Activated T-helper 2 cell treated with anti-CD3 and anti-CD28 coated beads, Interferon-gamma antibody, Interleukin-2, Interleukin-4, amounts not matched to agents 10 μg/mL and 5 μg/mL and 100 μg/mL, durations not matched to agents 14 hours and 24 hours and 36 hours (primary cell): Measurements from ENCODE around the gene SETBP1. TPM values are rescaled to one million over a fixed set of nuclear protein-coding genes. Genes with fewer than 3 reads are reported as not detected.

Experiments used
- DNase-seq: peaks from one replicate; pipeline ENCODE4 v3.0.0; 2021; ENCODE audit warnings: low spot score
- H3K27ac Mint-ChIP-seq: one replicate; pipeline ENCODE4 v1.8.0; 2021; ENCODE audit warnings: mixed read lengths
- H3K27me3 Mint-ChIP-seq: one replicate; pipeline ENCODE4 v1.8.0; 2021; ENCODE audit warnings: low read depth, mixed read lengths
- H3K36me3 Mint-ChIP-seq: one replicate; pipeline ENCODE4 v1.8.0; 2021; ENCODE audit warnings: low read depth, mixed read lengths
- H3K4me1 Mint-ChIP-seq: one replicate; pipeline ENCODE4 v1.8.0; 2021; ENCODE audit warnings: low read depth, mixed read lengths
- H3K4me3 Mint-ChIP-seq: one replicate; pipeline ENCODE4 v1.8.0; 2021; ENCODE audit warnings: low read depth, mild to moderate bottlenecking, moderate library complexity, mixed read lengths
- H3K9me3 Mint-ChIP-seq: one replicate; pipeline ENCODE4 v1.8.0; 2021; ENCODE audit warnings: mixed read lengths
- intact Hi-C: fragments of 100-400 bp; cut with micrococcal nuclease; formaldehyde crosslinking; loops from one replicate; pipeline ENCODE4 v1.15.1; 2023
- total RNA-seq: library from RNA; stranded (reverse); gene quantifications from 2 replicates; pipeline ENCODE4 v1.2.3, GENCODE V29; 2022

Gene SETBP1
- total RNA-seq, 1 donor from 2014 or later: 27.4 TPM

DNA sequence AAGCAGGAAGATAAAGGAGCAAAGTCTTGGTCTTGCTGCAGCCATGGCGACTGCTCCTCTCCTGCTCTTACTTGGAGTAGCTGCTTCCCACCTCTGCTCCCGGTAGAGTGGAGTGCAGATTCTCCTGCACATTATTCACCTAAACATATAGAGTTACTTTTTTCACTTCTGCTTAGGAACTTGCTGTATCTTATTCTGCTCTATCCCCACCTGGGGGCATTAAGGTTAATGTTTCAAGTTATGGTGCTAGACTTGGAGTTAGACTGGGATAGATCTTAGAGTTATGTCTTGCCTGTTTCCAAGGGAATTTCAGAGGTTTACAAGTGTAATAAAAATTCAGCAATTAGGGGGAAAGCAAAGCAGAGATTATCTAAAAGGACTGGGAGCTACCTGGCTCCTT is 144.2 kb downstream of the SETBP1 start:
- intact Hi-C loops: no loop called here
- no peak overlapping the region for H3K4me3 Mint-ChIP-seq
- H3K4me1 Mint-ChIP-seq: peaks cover 16% of the 10 kb centered on the region
- no peaks in the 10 kb centered on the region for H3K36me3 Mint-ChIP-seq
- DNase-seq: no peak
- H3K27ac Mint-ChIP-seq: no peak overlapping the region
- H3K27me3 Mint-ChIP-seq: peaks cover 12% of the 10 kb centered on the region
- no peaks in the 10 kb centered on the region for H3K9me3 Mint-ChIP-seq

GRCh38 chr18:44826418-44827259 is 146.0 kb downstream of the SETBP1 start:
- no peak overlapping the region for H3K27ac Mint-ChIP-seq
- H3K4me3 Mint-ChIP-seq: no peak overlapping the region
- H3K4me1 Mint-ChIP-seq: peaks cover 20% of the 10 kb centered on the region
- no peaks in the 10 kb centered on the region for H3K36me3 Mint-ChIP-seq
- H3K9me3 Mint-ChIP-seq: no peaks in the 10 kb centered on the region
- DNase-seq: no peak
- H3K27me3 Mint-ChIP-seq: peaks cover 12% of the 10 kb centered on the region
- intact Hi-C loops: no loop called here

DNA sequence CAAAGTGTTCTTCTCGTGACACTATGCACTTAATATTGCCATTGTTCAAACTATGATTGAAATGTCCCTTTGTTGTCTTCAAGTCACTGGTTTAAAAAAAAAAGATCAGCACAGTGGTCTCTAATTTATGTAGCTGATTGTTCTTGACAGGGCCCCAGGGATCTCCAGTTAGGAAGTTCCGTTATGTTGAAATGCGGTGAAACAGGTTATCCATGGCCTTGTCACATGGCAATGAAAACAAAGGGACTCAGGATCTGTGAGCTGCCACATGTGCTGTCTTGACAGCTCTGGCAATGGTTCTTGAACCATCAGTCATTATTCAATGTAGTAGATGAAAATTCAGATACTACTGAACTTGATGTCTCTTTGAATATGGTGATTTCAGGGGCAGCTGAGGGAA is 147.4 kb downstream of the SETBP1 start:
- no peak for DNase-seq
- peaks cover 17% of the 10 kb centered on the region for H3K4me1 Mint-ChIP-seq
- no peak overlapping the region for H3K4me3 Mint-ChIP-seq
- intact Hi-C loops: no loop called here
- no peaks in the 10 kb centered on the region for H3K36me3 Mint-ChIP-seq
- no peaks in the 10 kb centered on the region for H3K9me3 Mint-ChIP-seq
- H3K27ac Mint-ChIP-seq: no peak overlapping the region
- peaks cover 8% of the 10 kb centered on the region for H3K27me3 Mint-ChIP-seq

GRCh38 chr18:44830581-44830980 is 149.9 kb downstream of the SETBP1 start:
- Mint-ChIP-seq H3K27me3 (peaks cover 8% of the 10 kb centered on the region), H3K36me3 (no peaks in the 10 kb centered on the region), H3K27ac (no peak overlapping the region), H3K4me3 (no peak overlapping the region), H3K9me3 (no peaks in the 10 kb centered on the region), H3K4me1 (peaks cover 18% of the 10 kb centered on the region)
- no peak for DNase-seq
- intact Hi-C loops: no loop called here

GRCh38 chr18:44833786-44834185 is 153.1 kb downstream of the SETBP1 start:
- H3K4me3 Mint-ChIP-seq: no peak overlapping the region
- no peak for DNase-seq
- intact Hi-C loops: no loop called here
- H3K27me3 Mint-ChIP-seq: no peaks in the 10 kb centered on the region
- H3K4me1 Mint-ChIP-seq: peaks cover 27% of the 10 kb centered on the region
- no peaks in the 10 kb centered on the region for H3K36me3 Mint-ChIP-seq
- no peaks in the 10 kb centered on the region for H3K9me3 Mint-ChIP-seq
- no peak overlapping the region for H3K27ac Mint-ChIP-seq

DNA sequence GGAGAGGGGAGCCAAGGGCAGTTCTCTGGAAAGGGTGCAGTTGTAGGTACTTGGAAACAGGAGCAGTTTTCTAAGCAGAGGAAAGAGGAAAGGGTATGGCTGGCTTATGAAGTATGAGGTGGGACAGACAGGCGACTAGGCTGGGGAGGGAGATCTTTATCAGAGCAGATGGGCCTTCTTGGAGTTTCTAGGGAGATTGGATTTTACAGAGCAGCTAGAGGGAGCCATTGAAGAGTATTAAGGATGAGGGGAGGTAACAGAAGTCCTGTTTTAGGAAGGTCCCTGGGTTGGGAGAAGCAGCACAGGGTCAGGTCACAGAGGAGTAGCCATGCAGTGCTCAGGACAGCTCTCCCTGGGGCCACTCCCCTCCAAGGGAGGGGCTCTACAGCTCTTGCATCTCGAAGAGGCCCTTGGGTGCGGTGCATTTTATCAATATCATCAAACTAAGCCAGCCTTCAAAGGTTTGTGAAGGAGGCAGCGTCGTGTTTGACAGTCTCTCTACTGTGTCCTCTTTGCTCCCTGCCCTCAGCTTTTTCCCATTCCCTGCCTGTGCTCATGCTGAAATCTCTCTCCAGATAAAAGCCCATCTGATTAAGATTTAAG is 154.3 kb downstream of the SETBP1 start:
- peaks cover 37% of the 10 kb centered on the region for H3K4me1 Mint-ChIP-seq
- no peak overlapping the region for H3K4me3 Mint-ChIP-seq
- DNase-seq: no peak
- intact Hi-C loops: loop anchor here (5.0 kb wide), 1 partner anchor 153 kb away; the partner anchor contains the start of gene SETBP1
- H3K27me3 Mint-ChIP-seq: no peaks in the 10 kb centered on the region
- H3K27ac Mint-ChIP-seq: no peak overlapping the region
- no peaks in the 10 kb centered on the region for H3K9me3 Mint-ChIP-seq
- H3K36me3 Mint-ChIP-seq: no peaks in the 10 kb centered on the region

- H3K36me3 Mint-ChIP-seq: no peaks in the 10 kb centered on the region
- H3K4me1 Mint-ChIP-seq: peaks cover 37% of the 10 kb centered on the region
- no peak overlapping the region for H3K27ac Mint-ChIP-seq
- no peak for DNase-seq
- intact Hi-C loops: loop anchor here (5.0 kb wide), 1 partner anchor 153 kb away; the partner anchor contains the start of gene SETBP1
- no peak overlapping the region for H3K4me3 Mint-ChIP-seq
- H3K27me3 Mint-ChIP-seq: no peaks in the 10 kb centered on the region
- no peaks in the 10 kb centered on the region for H3K9me3 Mint-ChIP-seq
Observed at GRCh38 chr18:44835703-44836102, 155.0 kb downstream of the SETBP1 start.

DNA sequence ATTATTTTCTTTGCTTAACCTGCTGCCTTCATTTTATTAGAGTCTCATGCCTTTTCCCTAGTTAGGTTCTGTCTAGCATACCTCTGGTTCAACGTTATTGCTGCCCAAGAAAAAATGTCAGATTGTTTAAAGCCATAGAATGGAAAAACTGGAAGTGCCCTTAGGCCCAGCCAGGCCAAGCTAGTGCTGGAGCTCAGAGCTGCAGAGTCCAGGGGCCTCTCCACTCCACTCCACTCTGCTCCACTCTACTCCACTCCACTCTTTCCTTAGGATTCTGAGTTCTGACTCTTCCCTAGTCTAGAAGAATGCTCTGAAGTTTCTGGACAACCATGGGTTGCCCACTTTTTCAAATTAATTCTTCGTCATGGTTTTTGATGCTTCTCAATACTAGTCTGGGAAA is 155.6 kb downstream of the SETBP1 start:
- no peak overlapping the region for H3K4me3 Mint-ChIP-seq

DNA sequence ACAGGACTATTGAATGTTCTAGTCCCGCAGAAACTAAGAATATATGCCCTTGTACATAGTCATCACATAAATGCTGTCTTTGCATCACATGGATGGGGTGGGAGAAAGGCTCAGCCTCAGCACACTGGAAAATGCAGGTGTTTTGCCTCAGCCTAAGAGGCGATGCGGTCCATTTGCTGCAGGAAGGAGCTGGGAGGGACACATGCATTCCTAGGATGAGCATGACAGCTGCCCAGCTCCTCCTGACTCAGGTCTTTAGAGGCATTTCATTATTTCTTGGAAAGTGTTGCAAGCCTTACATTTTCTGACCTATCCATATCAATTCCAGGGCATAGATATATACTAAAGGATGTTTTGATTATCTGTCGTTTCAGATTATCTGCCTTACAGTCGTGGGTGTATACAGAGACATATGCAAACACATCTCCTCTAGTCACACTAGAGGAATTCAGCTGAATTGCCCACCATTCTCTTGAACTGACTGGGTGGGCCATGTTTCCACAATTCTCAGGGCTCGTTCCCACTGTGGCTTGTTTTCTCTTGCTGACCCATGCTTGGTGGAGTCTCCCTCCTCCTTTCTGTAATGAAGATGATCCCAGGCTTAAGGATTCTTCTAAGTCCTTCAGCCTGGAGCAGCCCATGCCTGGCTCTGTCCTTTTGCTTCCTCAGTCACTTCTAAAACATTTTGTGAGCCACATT is 156.9 kb downstream of the SETBP1 start:
- peaks cover 39% of the 10 kb centered on the region for H3K4me1 Mint-ChIP-seq
- H3K4me3 Mint-ChIP-seq: no peak overlapping the region
- DNase-seq: no peak
- peaks cover 3% of the 10 kb centered on the region for H3K9me3 Mint-ChIP-seq
- no peak overlapping the region for H3K27ac Mint-ChIP-seq
- H3K36me3 Mint-ChIP-seq: peaks cover 4% of the 10 kb centered on the region
- intact Hi-C loops: loop anchor here (2.0 to 5.0 kb wide), 2 partner anchors 19 to 155 kb away; partner anchors contain the start of gene SETBP1
- H3K27me3 Mint-ChIP-seq: no peaks in the 10 kb centered on the region

More for the DNA sequence above, 155.6 kb downstream of the SETBP1 start:
- no peaks in the 10 kb centered on the region for H3K36me3 Mint-ChIP-seq
- intact Hi-C loops: loop anchor here (5.0 kb wide), 1 partner anchor 154 kb away; the partner anchor contains the start of gene SETBP1
- no peaks in the 10 kb centered on the region for H3K9me3 Mint-ChIP-seq
- H3K27me3 Mint-ChIP-seq: no peaks in the 10 kb centered on the region
- DNase-seq: no peak
- peaks cover 35% of the 10 kb centered on the region for H3K4me1 Mint-ChIP-seq
- H3K27ac Mint-ChIP-seq: no peak overlapping the region

GRCh38 chr18:44838971-44839666 is 158.4 kb downstream of the SETBP1 start:
- H3K9me3 Mint-ChIP-seq: peaks cover 3% of the 10 kb centered on the region
- intact Hi-C loops: loop anchor here (1.0 to 5.0 kb wide), 4 partner anchors 18 to 157 kb away; partner anchors contain the start of gene SETBP1
- H3K36me3 Mint-ChIP-seq: peaks cover 4% of the 10 kb centered on the region
- H3K27ac Mint-ChIP-seq: peak overlapping the region; percentile 5
- no peak overlapping the region for H3K4me3 Mint-ChIP-seq
- H3K27me3 Mint-ChIP-seq: no peaks in the 10 kb centered on the region
- peaks cover 39% of the 10 kb centered on the region for H3K4me1 Mint-ChIP-seq
- DNase-seq: peak; percentile 62

DNA sequence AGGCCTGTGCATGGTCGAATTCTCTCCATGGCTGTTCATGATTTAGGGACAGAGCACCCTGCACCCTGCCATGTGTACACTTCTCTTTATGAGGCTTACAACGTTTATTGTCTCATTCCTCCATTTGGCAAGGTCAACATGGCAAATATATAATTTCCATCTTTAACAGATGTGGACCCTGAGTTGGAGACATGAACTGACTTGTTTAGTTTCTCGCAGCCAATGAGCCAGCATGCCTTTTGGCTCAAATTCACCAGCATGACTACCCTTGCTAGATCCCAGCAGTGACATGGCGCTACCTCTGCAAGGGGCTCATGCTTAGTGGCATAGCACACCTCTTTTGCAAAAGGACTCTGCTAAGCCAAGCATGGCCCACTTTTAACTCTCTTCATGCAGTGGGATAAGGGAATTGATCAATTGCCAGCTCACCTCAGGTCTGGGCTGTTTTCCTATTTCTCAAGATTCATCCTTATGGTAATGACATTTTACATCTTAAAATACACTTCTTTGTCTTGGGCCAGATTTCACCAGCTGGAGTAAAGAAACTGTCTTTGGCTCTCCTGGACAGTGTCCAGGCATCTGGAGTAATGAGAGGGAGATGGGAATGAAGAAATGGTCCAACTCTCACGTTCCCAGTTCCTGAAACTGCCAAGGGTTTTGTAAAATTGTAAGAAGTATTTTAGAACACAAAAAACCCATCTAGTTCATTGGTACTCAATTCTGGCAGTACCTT is 159.5 kb downstream of the SETBP1 start:
- Mint-ChIP-seq H3K36me3 (peaks cover 4% of the 10 kb centered on the region), H3K9me3 (peaks cover 3% of the 10 kb centered on the region), H3K27ac (no peak overlapping the region), H3K4me1 (peaks cover 28% of the 10 kb centered on the region), H3K4me3 (no peak overlapping the region), H3K27me3 (no peaks in the 10 kb centered on the region)
- intact Hi-C loops: no loop called here
- no peak for DNase-seq

DNA sequence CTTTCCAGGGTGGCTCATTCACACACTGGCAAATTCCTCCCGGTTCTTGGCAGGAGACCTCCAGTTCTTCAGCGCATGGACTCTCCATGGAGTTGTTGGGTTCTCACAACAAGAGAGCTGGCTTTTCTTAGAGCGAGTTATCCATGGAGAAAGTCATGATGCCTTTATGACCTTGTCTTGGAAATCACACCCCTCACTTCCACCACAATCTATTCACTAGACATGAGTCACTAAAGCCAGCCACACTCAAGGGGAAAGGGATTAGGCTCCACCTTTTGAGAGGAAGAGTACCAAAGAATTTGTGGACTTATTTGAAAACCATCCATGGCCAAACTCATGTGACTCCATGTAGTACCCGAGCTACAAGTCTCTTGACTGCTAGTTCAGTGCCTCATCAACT is 160.5 kb downstream of the SETBP1 start:
- peaks cover 4% of the 10 kb centered on the region for H3K36me3 Mint-ChIP-seq
- no peak overlapping the region for H3K4me3 Mint-ChIP-seq
- intact Hi-C loops: no loop called here
- H3K27me3 Mint-ChIP-seq: no peaks in the 10 kb centered on the region
- DNase-seq: no peak
- peaks cover 28% of the 10 kb centered on the region for H3K4me1 Mint-ChIP-seq
- no peak overlapping the region for H3K27ac Mint-ChIP-seq
- H3K9me3 Mint-ChIP-seq: peaks cover 3% of the 10 kb centered on the region
